Ovary (tissue), 9 donors: ENCODE data around the gene C12orf57. TPM values are rescaled to one million over a fixed set of nuclear protein-coding genes. Genes with fewer than 3 reads are reported as not detected.
A peak's percentile ranks its signal among the peaks of the same experiment; 100 is the strongest.

Experiments
- DNase-seq, 5 donors: peaks; one replicate each; pipeline ENCODE4 v3.0.0-alpha.2; 2019 to 2020
- H3K27ac ChIP-seq, 2 donors: fragments of 200-600 bp; one replicate each; pipeline versions ENCODE4 v1.5.1 to v1.8.0; 2019 to 2022
- H3K27me3 ChIP-seq: fragments of 200-600 bp; one replicate; pipeline ENCODE4 v1.8.0; 2022
- H3K36me3 ChIP-seq: fragments of 200-600 bp; sonication (generic); one replicate; pipeline ENCODE4 v1.5.1; 2019
- H3K4me1 ChIP-seq: one replicate; pipeline ENCODE4 v1.8.1; 2013; ENCODE audit warnings: mild to moderate bottlenecking, moderate library complexity; ENCODE audit not compliant: insufficient read depth
- H3K4me3 ChIP-seq: fragments of 200-600 bp; sonication (generic); one replicate; pipeline ENCODE4 v1.5.1; 2017
- H3K9me3 ChIP-seq, 2 donors: fragments of 200-600 bp in 1 of 2; sonication (generic) in 1 of 2; one replicate each; pipeline versions ENCODE4 v1.5.1 to v1.8.1; 2013 to 2019; ENCODE audit warnings: mild to moderate bottlenecking in 1 of 2, moderate library complexity in 1 of 2
- EP300 ChIP-seq: sonication (generic); formaldehyde crosslinking; IDR thresholded peaks from one replicate; pipeline ENCODE4 v1.6.1; 2017; ENCODE audit warnings: antibody characterized with exemption
- POLR2A ChIP-seq: fragments of 450-650 bp; IDR thresholded peaks from one replicate; pipeline ENCODE4 v1.6.1; 2017; ENCODE audit warnings: antibody characterized with exemption, mild to moderate bottlenecking, moderate library complexity
- WGBS, 3 donors: extraction: QIAGEN DNeasy Blood & Tissue Kit in 1 of 3; methylation state at CpG; one replicate each; pipeline versions ENCODE4 v1.1.5 to v1.1.7; 2013 to 2017; 5-methylcytosine and 5-hydroxymethylcytosine counted together
- intact Hi-C, 4 donors: fragments of 100-400 bp; cut with DNase I; formaldehyde crosslinking; loops; one replicate each; pipeline versions ENCODE4 v1.11.0 to v1.15.1; 2022 to 2023
- polyA plus RNA-seq, 2 donors: library from polyadenylated mRNA; stranded (reverse); fragments of 200-250 nt in 1 of 2; fragments of 350-450 nt in 1 of 2; fragmentation: Illumina TruSeq in 1 of 2; extraction: RNeasy Lipid Tissue Mini Kit (QIAGEN cat#74804) in 1 of 2; gene quantifications; one replicate each; pipeline ENCODE4 v1.2.3, GENCODE V29; 2013 to 2014
- total RNA-seq, 7 donors: library from RNA; depleted of rRNA in 2 of 7; stranded (reverse); fragments of >200 nt in 2 of 7; fragmentation: NEBNext Ultra II Directional in 3 of 7; extraction: Animal tissue kit (Norgen Biotek cat#: 25700) in 3 of 7; gene quantifications; one replicate each; pipeline versions ENCODE4 v1.1.0 to v1.2.4, GENCODE V29; 2016 to 2023
- TF ChIP-seq, protein P1 (sequence below), 3 donors: fragments of 450-650 bp in 2 of 3; fragments of 200-600 bp in 1 of 3; IDR thresholded peaks; one replicate each; pipeline versions ENCODE4 v1.5.1 to v1.8.0; 2016 to 2022; ENCODE audit warnings: antibody characterized with exemption in 3 of 3, mild to moderate bottlenecking in 1 of 3
- donor health status: DM: no; HTN: no; CAD: no; lungs with moderate emphysema.
- donor health status: DM: no; HTN: no; CAD: no.
- donor health status: Bipolar disorder and iron deficiency.
- donor health status: DM: yes; HTN: yes; CAD: no.
- donor health status: DM: no; HTN: no; CAD: no.
- donor health status: DM: yes; HTN: yes; CAD: no.

Gene C12orf57
- total and polyA plus RNA-seq, 9 donors, result 40.3 to 1,838 (median 633) TPM

DNA sequence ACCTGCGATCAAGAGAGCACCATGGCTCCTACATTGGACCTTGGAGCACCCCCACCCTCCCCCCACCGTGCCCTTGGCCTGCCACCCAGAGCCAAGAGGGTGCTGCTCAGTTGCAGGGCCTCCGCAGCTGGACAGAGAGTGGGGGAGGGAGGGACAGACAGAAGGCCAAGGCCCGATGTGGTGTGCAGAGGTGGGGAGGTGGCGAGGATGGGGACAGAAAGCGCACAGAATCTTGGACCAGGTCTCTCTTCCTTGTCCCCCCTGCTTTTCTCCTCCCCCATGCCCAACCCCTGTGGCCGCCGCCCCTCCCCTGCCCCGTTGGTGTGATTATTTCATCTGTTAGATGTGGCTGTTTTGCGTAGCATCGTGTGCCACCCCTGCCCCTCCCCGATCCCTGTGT, 2.0 kb upstream of the C12orf57 start:
- no peak overlapping the region for H3K4me3 ChIP-seq
- WGBS, 3 donors, result 65 to 79% (median 65%) methylated on average over 12 of the region's 12 CpGs
- no peaks in the 10 kb centered on the region for H3K27me3 ChIP-seq
- H3K27ac ChIP-seq, result no peak overlapping the region
- peaks cover 22% of the 10 kb centered on the region for H3K4me1 ChIP-seq
- H3K9me3 ChIP-seq, result no peaks in the 10 kb centered on the region
- intact Hi-C loops, result no loop called here
- TF ChIP-seq, protein P1, sequence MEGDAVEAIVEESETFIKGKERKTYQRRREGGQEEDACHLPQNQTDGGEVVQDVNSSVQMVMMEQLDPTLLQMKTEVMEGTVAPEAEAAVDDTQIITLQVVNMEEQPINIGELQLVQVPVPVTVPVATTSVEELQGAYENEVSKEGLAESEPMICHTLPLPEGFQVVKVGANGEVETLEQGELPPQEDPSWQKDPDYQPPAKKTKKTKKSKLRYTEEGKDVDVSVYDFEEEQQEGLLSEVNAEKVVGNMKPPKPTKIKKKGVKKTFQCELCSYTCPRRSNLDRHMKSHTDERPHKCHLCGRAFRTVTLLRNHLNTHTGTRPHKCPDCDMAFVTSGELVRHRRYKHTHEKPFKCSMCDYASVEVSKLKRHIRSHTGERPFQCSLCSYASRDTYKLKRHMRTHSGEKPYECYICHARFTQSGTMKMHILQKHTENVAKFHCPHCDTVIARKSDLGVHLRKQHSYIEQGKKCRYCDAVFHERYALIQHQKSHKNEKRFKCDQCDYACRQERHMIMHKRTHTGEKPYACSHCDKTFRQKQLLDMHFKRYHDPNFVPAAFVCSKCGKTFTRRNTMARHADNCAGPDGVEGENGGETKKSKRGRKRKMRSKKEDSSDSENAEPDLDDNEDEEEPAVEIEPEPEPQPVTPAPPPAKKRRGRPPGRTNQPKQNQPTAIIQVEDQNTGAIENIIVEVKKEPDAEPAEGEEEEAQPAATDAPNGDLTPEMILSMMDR (IDR thresholded peaks at IDR 0.05), result no peak
- no peak for TF ChIP-seq POLR2A
- no peak for TF ChIP-seq EP300
- no peaks in the 10 kb centered on the region for H3K36me3 ChIP-seq
- DNase-seq, result peak in 4 of 5 donors; percentile 42 to 67 (median 58)

- H3K4me3 ChIP-seq, result no peak overlapping the region
- H3K4me1 ChIP-seq, result peaks cover 22% of the 10 kb centered on the region
- peak overlapping the region; percentile 68 to 94 for H3K27ac ChIP-seq
- peak; percentile 55 to 72 (median 64) for DNase-seq
- no peaks in the 10 kb centered on the region for H3K27me3 ChIP-seq
- H3K9me3 ChIP-seq, result no peaks in the 10 kb centered on the region
- intact Hi-C loops, result no loop called here
- 80 to 86% (median 84%) methylated on average over 11 of the region's 11 CpGs for WGBS, 3 donors
- TF ChIP-seq, protein P1 (IDR thresholded peaks at IDR 0.05), result no peak
- TF ChIP-seq POLR2A (no peak), EP300 (no peak)
- no peaks in the 10 kb centered on the region for H3K36me3 ChIP-seq
These were observed 1.5 kb upstream of the C12orf57 start for GRCh38 chr12:6942331-6942665.

GRCh38 chr12:6943389-6943721, 467 bp upstream of the C12orf57 start:
- 0 to 1% (median 0%) methylated on average over 13 of the region's 13 CpGs for WGBS, 3 donors
- Histone ChIP-seq H3K4me3 (peak overlapping the region; percentile 60), H3K36me3 (no peaks in the 10 kb centered on the region), H3K9me3 (no peaks in the 10 kb centered on the region), H3K27ac (peak overlapping the region; percentile 68 to 94), H3K27me3 (no peaks in the 10 kb centered on the region), H3K4me1 (peaks cover 20% of the 10 kb centered on the region)
- no peak for TF ChIP-seq POLR2A
- TF ChIP-seq, protein P1 (IDR thresholded peaks at IDR 0.05), result no peak
- TF ChIP-seq EP300, result no peak
- DNase-seq, result peak; percentile 81 to 91 (median 85)
- intact Hi-C loops, result no loop called here

- no peaks in the 10 kb centered on the region for H3K36me3 ChIP-seq
- H3K27me3 ChIP-seq, result no peaks in the 10 kb centered on the region
- peak overlapping the region; percentile 68 to 94 for H3K27ac ChIP-seq
- DNase-seq, result peak; percentile 91 to 96 (median 94)
- peak overlapping the region; percentile 60 for H3K4me3 ChIP-seq
- peak; percentile 70 for TF ChIP-seq POLR2A
- TF ChIP-seq EP300, result no peak
- TF ChIP-seq, protein P1 (IDR thresholded peaks at IDR 0.05), result peak; percentile 77 to 97 (median 93)
- intact Hi-C loops, result loop anchor here in 3 of 4 donors (2.0 to 5.0 kb wide), 2 partner anchors 20 to 168 kb away; no protein-coding TSS in a partner anchor
- no peaks in the 10 kb centered on the region for H3K9me3 ChIP-seq
- WGBS, 3 donors, result 2% methylated on average over 48 of the region's 48 CpGs
- peaks cover 12% of the 10 kb centered on the region for H3K4me1 ChIP-seq
These were observed 762 bp downstream of the C12orf57 start for GRCh38 chr12:6944381-6945186.
